DOHH2 (cell line): Measurements from ENCODE around the gene C19orf18.

Source experiments
- H3F3A ChIP-seq: fragments of 200-600 bp; sonication (generic), shearing (Covaris generic); 2 replicates; pipeline ENCODE4 v1.6.0; 2016; ENCODE audit warnings: antibody characterized with exemption, mild to moderate bottlenecking; ENCODE audit not compliant: control insufficient read depth, insufficient read depth
- H3K27ac ChIP-seq: fragments of 200-600 bp; sonication (generic); 2 replicates; pipeline ENCODE4 v1.5.1; 2014; ENCODE audit warnings: low read depth, mild to moderate bottlenecking, low read length, moderate library complexity
- H3K27me3 ChIP-seq: fragments of 200-600 bp; sonication (generic); 2 replicates; pipeline ENCODE4 v1.6.1; 2014; ENCODE audit warnings: mild to moderate bottlenecking, low read length, mixed read lengths; ENCODE audit not compliant: control insufficient read depth
- H3K36me3 ChIP-seq: fragments of 200-600 bp; sonication (generic); 2 replicates; pipeline ENCODE4 v1.6.1; 2014; ENCODE audit warnings: mild to moderate bottlenecking, low read length, moderate library complexity, mixed read lengths; ENCODE audit not compliant: control insufficient read depth
- H3K4me1 ChIP-seq: fragments of 200-600 bp; sonication (generic); 2 replicates; pipeline ENCODE4 v1.6.1; 2014; ENCODE audit warnings: mild to moderate bottlenecking, low read length, mixed read lengths; ENCODE audit not compliant: control insufficient read depth
- H3K4me2 ChIP-seq: fragments of 200-600 bp; sonication (generic); 2 replicates; pipeline ENCODE4 v1.6.0; 2014; ENCODE audit warnings: mild to moderate bottlenecking, low read length, moderate library complexity
- H3K4me3 ChIP-seq: fragments of 200-600 bp; sonication (generic); 2 replicates; pipeline ENCODE4 v1.5.1; 2014; ENCODE audit warnings: mild to moderate bottlenecking, low read length, mixed read lengths
- H3K79me2 ChIP-seq: fragments of 200-600 bp; sonication (generic); 2 replicates; pipeline ENCODE4 v1.6.1; 2014; ENCODE audit warnings: mild to moderate bottlenecking, low read length, mixed read lengths; ENCODE audit not compliant: control insufficient read depth
- H3K9me2 ChIP-seq: fragments of 200-600 bp; sonication (generic); replicated peaks from 2 replicates; pipeline ENCODE4 v1.6.1; 2014; ENCODE audit warnings: mild to moderate bottlenecking, low read length, mixed read lengths; ENCODE audit not compliant: control insufficient read depth
- H3K9me3 ChIP-seq: fragments of 200-600 bp; sonication (generic); 2 replicates; pipeline ENCODE4 v1.6.1; 2014; ENCODE audit warnings: antibody characterized with exemption, low read length, mixed read lengths; ENCODE audit not compliant: control insufficient read depth, insufficient read depth
- H4K20me1 ChIP-seq: fragments of 200-600 bp; sonication (generic); 2 replicates; pipeline ENCODE4 v1.6.0; 2014; ENCODE audit warnings: low read depth, mild to moderate bottlenecking, antibody characterized with exemption, low read length, moderate library complexity; ENCODE audit not compliant: control insufficient read depth, insufficient read depth
- CTCF ChIP-seq: fragments of 200-600 bp; sonication (generic); IDR thresholded peaks from one replicate; pipeline ENCODE4 v1.5.1; 2014; ENCODE audit warnings: antibody characterized with exemption, mild to moderate bottlenecking, low read depth, low read length; ENCODE audit not compliant: poor library complexity, severe bottlenecking
- EZH2phosphoT487 ChIP-seq: fragments of 200-600 bp; sonication (generic); IDR thresholded peaks from 2 replicates; pipeline ENCODE4 v1.6.1; 2017; ENCODE audit warnings: borderline replicate concordance, mild to moderate bottlenecking, antibody characterized with exemption, low read length, moderate library complexity, mixed read lengths

The C19orf18 gene

DNA sequence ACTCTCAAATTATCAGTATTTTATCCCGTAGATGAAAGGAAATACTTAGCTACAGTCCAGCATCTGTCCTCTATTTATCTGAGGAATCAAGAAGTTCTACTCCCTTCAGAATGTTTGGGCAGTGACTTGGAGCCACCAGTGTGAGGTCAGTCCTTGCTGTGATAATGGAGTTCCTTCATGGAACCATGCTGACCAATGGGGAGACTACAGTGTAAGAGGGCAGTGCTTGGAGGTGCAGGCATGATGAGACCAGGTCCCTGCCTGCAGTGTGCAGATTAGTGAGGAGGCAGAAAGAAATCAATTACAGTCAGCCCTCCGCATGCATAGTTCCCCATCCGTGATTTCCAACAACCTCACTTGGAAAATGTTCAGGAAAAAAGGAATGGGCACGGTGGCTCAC is at the start of gene C19orf18:
C19orf18 (minus strand) TSS at position 101 of the 400 bp plus-strand sequence. CDS start 102 bp downstream, outside the sequence.
- Histone ChIP-seq H3K36me3 (no peaks in the 10 kb centered on the region), H3F3A (no peaks in the 10 kb centered on the region), H3K9me2 (no peaks in the 10 kb centered on the region), H3K27me3 (no peaks in the 10 kb centered on the region), H3K27ac (no peak within 1 kb of the TSS), H3K4me2 (no peak within 1 kb of the TSS), H4K20me1 (no peaks in the 10 kb centered on the region), H3K79me2 (no peaks in the 10 kb centered on the region), H3K4me1 (no peaks in the 10 kb centered on the region), H3K9me3 (peaks cover 44% of the 10 kb centered on the region), H3K4me3 (no peak within 1 kb of the TSS)
- no peak for TF ChIP-seq CTCF
- TF ChIP-seq EZH2phosphoT487 = no peak

GRCh38 chr19:58022283-58022660 is 47.9 kb upstream of the C19orf18 start:
- Histone ChIP-seq H3K4me1 (no peaks in the 10 kb centered on the region), H4K20me1 (no peaks in the 10 kb centered on the region), H3K79me2 (no peaks in the 10 kb centered on the region), H3K9me2 (no peaks in the 10 kb centered on the region), H3K36me3 (no peaks in the 10 kb centered on the region), H3F3A (no peaks in the 10 kb centered on the region), H3K27ac (no peak overlapping the region), H3K4me3 (no peak overlapping the region), H3K27me3 (no peaks in the 10 kb centered on the region), H3K9me3 (peaks cover 36% of the 10 kb centered on the region; the same call in 1 of the 2 replicates), H3K4me2 (no peak overlapping the region)
- TF ChIP-seq EZH2phosphoT487 = no peak
- TF ChIP-seq CTCF = no peak

- H3K4me2 ChIP-seq = no peak overlapping the region
- H4K20me1 ChIP-seq = no peaks in the 10 kb centered on the region
- no peak overlapping the region for H3K27ac ChIP-seq
- H3K27me3 ChIP-seq = no peaks in the 10 kb centered on the region
- H3K9me2 ChIP-seq = no peaks in the 10 kb centered on the region
- TF ChIP-seq CTCF (peak; percentile 48), EZH2phosphoT487 (no peak)
- H3K4me3 ChIP-seq = no peak overlapping the region
- H3F3A ChIP-seq = no peaks in the 10 kb centered on the region
- H3K4me1 ChIP-seq = no peaks in the 10 kb centered on the region
- H3K36me3 ChIP-seq = no peaks in the 10 kb centered on the region
- no peaks in the 10 kb centered on the region for H3K79me2 ChIP-seq
- peaks cover 42% of the 10 kb centered on the region; the same call in 1 of the 2 replicates for H3K9me3 ChIP-seq
These were observed 47.4 kb upstream of the C19orf18 start for GRCh38 chr19:58021541-58022282.
